Endometrium (tissue), 2 donors: ENCODE data around the gene FGF3.
"Not testable (repeated sequence)": the region's sequence is repeated elsewhere in the genome, so short reads cannot be mapped to it uniquely, and the experiment has no call there.

ENCODE experiments used
- FAIRE-seq: peaks from 2 replicates; lab custom pipeline; 2012; peaks lifted over from hg19 to GRCh38; lab: Jason Lieb, UNC
- donor health status: control.
- donor health status: control.

FGF3 gene

DNA sequence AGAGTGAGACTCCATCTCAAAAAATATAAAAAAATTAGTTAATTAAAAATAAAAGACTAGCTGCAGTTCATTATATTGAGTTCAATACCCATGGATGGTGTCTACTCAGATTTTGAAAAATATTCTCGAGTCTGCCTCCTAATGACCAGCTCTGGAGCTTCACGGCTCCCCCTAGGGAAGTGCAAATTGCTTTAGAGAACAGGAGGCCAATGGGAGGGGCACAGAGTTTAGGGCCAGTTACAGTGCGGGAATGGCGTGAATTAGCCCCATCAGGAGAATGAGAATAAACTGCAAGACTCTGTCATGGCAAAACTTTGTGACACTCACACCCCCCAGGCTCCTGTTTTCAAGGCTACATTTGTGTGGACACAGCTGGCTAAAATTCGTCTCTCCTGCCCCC is 48.7 kb downstream of the FGF3 start:
- FAIRE-seq, result no peak

DNA sequence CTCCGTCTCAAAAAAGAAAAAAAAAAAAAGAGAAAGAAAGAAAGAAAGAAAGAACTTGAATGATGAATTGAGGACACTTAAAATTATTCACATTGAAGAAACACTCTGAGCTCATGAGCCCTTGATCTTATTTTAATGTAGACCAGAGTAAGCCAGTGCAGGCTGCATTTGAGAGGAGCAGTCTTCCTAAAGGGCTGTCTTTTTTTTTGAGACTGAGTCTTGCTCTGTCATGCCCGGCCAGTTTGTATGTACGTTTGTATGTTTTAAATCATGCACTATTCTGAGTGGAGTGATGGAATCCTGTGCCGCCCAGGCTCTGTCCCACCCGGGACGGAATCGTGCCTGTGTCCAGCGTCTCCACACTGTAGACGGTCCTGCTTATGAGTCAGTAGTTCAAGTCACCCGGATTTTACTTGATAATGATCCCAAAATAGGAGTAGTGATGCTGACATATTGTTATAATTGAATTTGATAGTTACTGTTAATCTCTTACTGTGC is 53.7 kb downstream of the FGF3 start:
- FAIRE-seq, result no peak

DNA sequence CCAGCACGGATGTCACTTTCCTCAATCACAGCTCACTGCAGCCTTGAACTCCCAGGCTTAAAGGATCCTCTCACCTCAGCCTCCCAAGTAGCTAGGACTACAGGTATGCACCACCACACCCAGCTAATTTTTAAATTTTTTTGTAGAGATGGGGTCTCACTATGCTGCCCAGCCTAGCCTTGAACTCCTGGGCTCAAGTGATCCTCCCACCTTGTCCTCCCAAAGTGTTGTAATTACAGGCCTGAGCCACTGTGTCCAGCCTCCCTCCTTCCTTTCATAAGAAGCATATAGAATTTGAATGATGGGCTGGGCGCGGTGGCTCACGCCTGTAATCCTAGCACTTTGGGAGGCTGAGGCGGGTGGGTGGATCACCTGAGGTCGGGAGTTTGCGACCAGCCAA is 54.3 kb downstream of the FGF3 start:
- not testable (repeated sequence) for FAIRE-seq

DNA sequence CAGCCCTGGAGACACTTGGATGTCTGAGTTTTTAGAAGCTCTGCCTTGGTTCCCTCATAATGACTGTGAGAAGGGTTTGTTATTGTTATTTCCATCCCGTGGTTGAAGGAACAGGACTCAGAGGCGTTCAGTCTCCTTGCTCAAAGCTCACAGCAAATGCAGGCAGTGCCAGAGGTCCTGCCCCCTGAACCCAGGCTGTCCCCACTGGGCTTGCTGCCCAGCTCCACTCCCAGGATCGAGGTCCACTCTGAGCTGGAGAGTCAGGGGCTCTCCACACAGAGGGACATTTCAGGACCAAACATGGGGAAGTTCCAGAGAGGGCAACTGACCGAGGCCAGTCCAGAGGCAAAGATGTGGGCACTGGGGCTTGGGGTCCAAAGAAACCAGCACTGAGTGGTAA is 58.9 kb downstream of the FGF3 start:
- FAIRE-seq, result no peak
